Mucosa of gallbladder (tissue), 1 donor: ENCODE data around the gene EGFR. TPM values are rescaled to one million over a fixed set of nuclear protein-coding genes. Genes with fewer than 3 reads are reported as not detected.
A peak's percentile ranks its signal among the peaks of the same experiment; 100 is the strongest.

ENCODE experiments used
- DNase-seq: peaks from one replicate; pipeline ENCODE4 v3.0.0-alpha.2; 2020; ENCODE audit warnings: low spot score
- total RNA-seq: library from RNA; stranded (reverse); gene quantifications from one replicate; pipeline ENCODE4 v1.2.1, GENCODE V29; 2021
- donor health status: DM: no; HTN: no; CAD: no.

EGFR gene
- total RNA-seq, 1 donor from 2014 or later: 87.3 TPM

DNA sequence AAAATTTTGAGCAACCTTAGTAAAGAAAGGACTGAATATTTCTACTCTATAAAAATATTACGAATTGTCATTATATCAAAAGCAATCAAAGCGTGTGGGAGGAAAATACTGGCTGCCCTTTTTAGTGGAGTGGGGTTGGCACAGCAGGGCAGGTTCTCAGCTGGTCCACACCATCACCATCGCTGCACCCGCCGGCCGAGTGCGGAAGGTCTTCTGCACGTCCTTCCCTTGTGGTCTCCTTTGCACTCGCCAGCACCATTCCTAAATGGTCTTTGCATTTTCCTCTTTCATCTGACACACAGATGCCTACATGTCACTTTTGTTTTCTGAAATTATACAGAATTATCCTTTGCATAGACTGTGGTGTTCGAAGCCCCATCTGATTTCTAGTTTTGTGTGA, 229.7 kb downstream of the EGFR start:
- DNase-seq: no peak

DNA sequence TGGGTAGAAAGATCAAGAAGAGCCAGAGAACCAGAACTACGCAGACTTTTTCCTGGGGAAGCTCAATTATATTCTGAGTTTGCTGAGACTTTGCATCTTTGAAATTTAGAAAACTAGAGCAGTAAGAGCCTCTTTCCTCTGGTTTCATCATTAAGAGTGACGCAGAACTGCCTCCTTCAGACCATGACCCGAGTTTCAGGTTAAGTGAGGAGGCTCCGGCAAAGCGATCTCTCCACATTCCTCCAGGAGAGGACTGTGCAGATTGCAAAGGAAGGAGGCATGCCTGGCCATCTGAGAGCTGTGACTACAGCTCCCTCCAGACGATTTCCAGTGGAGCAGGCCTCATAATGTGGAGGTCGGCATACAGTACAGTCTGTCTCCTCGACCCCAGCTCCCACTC, 230.5 kb downstream of the EGFR start:
- no peak for DNase-seq

DNA sequence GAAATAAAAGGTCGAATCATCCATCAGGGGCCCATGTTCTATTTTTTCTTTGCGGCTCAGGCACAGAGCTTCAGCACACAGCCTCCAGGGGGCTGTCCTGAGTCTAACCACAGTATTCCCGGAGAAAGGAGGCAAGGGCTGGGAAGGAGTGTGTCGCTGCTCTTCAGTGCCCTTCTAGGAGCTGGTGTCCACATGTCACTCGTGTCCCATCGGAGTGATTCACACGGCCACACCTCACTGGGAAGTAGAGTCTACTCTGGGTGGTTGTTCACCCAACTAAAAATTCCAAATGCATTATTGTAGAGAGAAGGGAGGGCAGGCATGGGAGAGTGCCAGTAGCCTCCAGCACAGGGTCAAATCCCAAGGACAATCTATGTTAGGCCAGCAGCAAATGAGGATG, 231.5 kb downstream of the EGFR start:
- no peak for DNase-seq

DNA sequence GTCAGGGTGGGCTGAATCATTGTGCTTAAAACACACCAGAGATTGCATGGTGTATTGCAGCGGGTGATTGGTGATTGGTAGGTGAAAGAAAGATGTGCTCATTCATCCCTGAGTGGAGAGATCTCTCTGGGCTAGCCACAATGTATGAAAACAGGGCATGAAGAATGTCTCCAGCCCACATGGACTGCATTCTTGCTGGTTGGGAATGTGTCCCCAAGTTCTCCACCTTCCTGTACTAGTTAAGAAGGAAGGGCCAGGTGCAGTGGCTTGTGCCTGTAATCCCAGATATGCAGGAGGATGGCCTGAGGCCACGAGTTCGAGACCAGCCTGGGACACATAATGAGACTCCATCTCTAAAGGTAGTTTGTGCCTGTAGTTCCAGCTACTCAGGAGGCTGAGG, 232.5 kb downstream of the EGFR start:
- no peak for DNase-seq

DNA sequence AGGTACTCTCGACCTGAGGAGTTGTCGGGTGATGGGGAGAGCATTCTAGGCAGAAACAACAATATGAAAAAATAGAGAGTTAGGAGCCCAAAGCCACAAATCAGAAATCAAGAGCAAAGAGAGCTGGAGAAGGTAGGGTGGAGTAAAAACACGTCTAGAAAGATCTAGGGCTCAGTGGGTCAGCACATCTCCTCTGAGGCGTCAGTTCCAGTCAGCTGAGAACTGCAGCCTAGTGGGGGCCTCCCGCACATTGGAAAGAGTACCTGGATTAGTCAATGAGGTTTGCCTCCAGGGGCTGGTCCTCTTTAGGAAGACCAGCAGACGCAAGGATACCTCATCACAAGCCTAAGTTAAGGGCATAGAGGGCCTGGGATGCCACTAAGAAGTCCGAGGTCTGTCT, 233.1 kb downstream of the EGFR start:
- no peak for DNase-seq

DNA sequence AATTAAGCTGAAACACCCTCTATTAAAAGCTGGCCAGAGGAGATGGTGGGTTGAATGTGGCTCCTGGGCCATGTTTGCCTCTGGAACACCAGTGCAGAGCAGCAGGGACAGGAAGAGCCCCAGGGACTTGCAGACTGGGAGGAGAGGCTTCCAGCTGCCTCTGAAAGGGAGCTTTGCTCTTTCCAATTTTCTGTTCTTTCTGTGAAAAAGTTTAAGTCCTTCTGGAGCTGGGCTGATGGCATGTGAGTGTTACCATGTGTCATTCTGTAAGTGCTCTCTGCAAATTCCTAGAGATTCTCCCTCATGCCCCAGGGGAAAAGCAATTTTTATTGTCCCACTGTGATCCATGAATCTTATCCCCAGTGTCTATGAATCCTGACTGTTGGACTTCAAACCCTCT, 233.6 kb downstream of the EGFR start:
- DNase-seq: no peak

DNA sequence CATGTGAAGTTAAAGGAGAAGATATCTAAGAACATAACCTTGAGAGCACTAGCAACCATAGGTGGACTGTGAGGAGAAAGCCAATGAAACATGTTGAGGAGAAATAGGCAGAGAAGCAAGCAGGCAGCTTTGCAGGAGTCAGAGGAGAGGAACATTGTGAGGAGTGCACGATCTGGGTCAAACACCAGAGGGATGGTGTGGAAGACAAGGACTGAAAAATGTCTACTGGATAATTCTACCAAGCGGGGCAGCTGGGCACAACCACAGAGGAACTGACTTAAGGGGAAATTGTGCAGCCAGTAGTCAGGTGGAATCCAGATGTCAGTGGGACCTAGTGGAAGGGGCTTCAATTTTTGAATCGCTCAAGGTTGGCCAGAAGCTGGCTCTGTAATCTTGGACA, 234.4 kb downstream of the EGFR start:
- no peak for DNase-seq

DNA sequence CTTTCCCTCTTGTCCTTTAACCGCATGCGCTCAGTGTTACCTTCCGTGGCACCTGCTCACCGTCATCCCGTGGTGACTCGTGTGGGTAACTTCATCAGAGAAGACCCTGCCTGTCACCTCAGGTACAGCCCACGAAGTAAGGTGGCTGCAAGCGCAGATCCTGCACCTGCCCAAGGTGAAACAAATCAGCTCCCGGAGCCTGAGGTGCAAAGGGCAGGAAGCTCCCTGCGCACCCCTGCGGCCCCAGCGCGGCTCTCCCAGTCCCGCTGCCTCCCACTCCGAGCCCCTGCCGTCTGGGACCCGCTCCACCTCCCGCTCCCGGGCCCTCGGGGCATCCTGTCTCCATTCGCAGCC, 235.4 kb downstream of the EGFR start:
- DNase-seq: no peak

DNA sequence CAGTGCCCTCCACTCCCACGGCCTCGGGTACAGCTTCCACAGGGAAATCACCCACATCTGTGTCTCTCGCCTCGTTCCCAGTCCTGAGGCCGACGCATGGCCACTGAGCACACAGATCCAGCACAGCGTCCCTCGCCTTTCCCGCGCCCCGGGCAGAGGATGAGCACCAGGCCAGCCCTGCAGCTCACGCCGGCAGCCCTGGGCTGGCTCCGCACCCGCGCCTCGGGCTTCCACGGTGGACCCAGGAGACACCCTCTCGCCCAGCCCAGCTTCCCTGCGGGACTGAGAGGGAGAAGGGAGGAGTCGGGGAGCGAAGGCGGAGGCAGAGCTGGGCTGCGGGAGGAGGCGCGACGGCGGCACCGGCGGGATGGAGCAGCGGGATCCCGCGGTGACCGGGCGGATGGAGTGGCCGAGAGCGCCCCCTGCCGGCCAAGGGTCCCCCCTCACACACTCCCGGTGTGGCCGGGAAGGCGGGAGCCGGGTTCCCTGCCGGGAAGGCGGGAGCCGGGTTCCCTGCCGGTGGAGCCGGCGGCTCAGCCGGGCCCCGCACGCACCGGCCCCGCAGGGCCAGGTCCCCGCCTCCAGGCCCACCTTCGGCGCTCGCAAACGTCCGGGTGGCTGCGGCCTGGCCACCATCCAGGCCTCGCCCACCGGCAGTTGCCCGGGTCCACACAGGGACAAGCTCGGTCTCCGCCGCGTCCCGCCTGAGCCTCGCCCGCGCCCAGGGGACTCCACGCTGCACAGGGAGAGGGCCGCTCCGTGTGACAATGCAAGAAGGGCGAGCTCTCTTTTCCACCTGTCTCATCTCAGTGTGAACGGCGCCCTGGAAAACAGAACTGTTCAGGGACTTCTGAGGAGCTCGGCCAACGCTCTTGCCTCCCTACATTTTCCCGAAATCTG, 236.0 kb downstream of the EGFR start:
- peak; percentile 88 for DNase-seq

DNA sequence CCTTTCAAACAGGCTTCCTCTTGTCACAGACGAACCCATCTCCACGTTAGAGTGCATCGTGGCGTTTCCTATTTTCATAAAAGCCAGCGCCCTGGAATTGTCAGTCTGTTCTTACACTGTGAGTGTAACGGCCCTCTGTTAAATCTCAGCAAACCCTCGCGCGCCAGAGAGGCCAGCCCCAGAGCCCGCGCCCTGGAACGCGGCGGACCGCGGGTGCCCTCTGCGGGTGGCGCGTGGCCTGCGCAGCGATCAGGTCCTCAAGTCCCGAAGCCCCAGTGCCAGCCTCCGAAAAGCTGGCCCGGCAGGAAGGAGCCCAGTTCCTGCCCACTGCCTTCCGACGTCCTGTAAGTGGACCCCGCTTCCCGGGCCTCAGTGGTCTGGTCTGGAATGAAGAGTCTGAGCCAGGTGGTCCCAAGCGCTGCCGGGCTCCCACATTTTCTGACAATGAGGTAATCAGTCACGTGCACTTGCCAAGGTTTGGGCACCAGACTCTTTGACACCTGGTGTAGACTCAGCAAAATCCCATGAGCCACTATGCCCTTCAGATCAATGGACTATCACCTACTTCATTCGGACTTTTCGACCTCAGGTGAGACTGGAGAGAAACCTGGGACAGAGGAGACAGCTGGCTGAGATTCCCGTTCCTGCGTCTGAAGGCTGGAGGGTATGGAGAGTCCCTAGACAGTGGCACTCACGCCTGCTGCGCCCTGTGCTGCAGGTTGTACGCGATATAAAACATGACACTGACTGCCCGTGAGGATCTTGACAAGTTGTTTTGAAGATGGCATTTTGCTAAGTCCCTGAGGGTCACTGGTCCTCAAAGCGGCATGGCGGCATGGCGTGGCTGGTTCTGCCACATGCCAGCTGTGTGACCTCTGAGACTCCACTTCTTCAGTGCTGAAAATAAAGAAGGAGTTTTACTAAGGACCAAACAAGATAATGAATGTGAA, 237.0 kb downstream of the EGFR start:
- DNase-seq: peak; percentile 86

DNA sequence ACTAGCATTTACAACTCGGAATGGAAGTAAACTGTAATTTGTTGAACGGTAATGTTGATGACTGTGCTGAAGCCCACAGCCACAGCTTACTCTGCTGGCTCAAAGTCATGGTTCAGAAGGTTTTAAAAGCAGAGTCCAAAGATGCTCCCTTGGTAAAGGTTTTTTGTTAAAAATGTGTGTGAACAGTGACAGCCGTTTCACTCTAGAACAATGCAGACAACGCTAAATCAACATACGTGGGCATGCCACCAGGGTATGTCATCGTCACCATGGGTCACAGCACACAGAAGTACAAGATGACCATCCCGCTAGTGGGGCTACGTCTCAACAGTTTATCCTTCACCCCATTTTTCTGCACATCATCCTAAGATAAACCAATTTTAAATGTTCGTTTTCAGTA, 239.8 kb downstream of the EGFR start:
- no peak for DNase-seq

DNA sequence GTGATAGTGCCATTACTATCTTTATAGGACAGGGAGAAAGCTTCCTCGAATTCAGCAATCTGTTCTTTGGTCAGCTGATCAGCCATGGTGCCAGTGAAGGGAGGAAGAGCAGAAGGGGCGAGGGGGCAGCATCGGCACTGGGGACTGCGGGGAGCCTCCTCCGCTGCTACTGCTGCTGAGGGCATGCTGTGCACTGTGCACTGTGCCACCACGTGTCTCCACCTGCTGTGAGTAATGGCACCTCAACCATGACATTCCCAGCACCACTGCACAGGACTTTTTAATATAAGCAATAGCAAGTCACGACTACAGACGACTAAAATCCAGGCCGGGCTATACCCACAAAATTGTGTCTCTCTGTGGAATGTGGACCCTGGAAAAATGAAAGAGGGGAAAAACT, 241.4 kb downstream of the EGFR start:
- DNase-seq: no peak

DNA sequence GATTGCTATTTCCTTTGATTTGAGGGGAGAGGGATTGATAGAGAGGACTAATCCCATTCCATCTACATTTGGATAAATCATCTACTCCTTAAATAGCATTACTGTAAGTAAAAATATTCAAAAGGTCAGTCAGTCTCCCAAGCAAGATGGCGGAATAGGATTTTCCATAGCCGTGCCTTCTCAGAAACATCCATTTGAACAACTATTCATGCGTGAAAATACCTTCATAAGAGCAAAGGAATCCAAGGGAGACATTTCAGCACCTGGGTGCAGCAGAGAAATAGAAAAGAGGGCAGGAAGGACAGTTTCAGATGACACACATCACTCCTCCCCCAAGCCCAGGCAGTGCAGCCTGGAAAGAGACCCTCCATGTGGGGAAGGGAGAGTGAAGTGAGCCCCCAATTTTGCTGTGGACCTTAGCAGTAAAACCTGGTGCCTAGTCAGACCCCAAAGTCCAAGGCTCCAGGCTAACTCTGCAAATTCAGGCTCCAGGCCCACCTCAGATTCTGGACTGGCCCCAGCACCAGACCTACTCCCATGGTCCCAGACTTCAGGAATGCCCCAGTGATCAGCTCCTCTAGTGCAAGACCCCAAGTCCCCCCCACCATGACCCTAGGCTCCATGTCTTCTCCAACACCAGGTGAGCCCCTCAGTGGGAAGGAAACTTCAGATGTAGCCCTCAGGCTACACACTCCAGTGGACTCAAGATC, 242.0 kb downstream of the EGFR start:
- DNase-seq: no peak
